Loucy (cell line): ENCODE results near the gene UBL3.

Experiments
- H2AFZ ChIP-seq: fragments of 200-600 bp; sonication (generic); 2 replicates; pipeline ENCODE4 v1.6.0; 2016; ENCODE audit warnings: antibody characterized with exemption, mild to moderate bottlenecking, low read length, moderate library complexity
- H3F3A ChIP-seq: fragments of 200-600 bp; 2 replicates; pipeline ENCODE4 v1.6.0; 2016; ENCODE audit warnings: antibody characterized with exemption, low read depth, mild to moderate bottlenecking
- H3K27me3 ChIP-seq: fragments of 200-600 bp; sonication (generic); 2 replicates; pipeline ENCODE4 v1.6.1; 2014; ENCODE audit warnings: low read length, mild to moderate bottlenecking; ENCODE audit not compliant: insufficient read depth, poor library complexity, severe bottlenecking
- H3K36me3 ChIP-seq: fragments of 200-600 bp; sonication (generic); 2 replicates; pipeline ENCODE4 v1.6.1; 2016; ENCODE audit warnings: low read length; ENCODE audit not compliant: insufficient read depth
- H3K4me1 ChIP-seq: fragments of 200-600 bp; sonication (generic); 2 replicates; pipeline ENCODE4 v1.5.1; 2014; ENCODE audit warnings: low read length, mild to moderate bottlenecking; ENCODE audit not compliant: insufficient read depth, poor library complexity, severe bottlenecking
- H3K4me2 ChIP-seq: fragments of 200-600 bp; sonication (generic); 2 replicates; pipeline ENCODE4 v1.6.0; 2014; ENCODE audit warnings: antibody characterized with exemption, low read length, low read depth, mild to moderate bottlenecking; ENCODE audit not compliant: poor library complexity, severe bottlenecking
- H3K4me3 ChIP-seq: fragments of 200-600 bp; sonication (generic); 2 replicates; pipeline ENCODE4 v1.5.1; 2014; ENCODE audit warnings: low read length, mild to moderate bottlenecking, mixed read lengths; ENCODE audit not compliant: poor library complexity, severe bottlenecking
- H3K79me2 ChIP-seq: fragments of 200-600 bp; sonication (generic); 2 replicates; pipeline ENCODE4 v1.6.1; 2014; ENCODE audit warnings: low read length; ENCODE audit not compliant: insufficient read depth
- H3K9ac ChIP-seq: fragments of 200-600 bp; sonication (generic); 2 replicates; pipeline ENCODE4 v1.6.0; 2014; ENCODE audit warnings: mild to moderate bottlenecking, low read depth, low read length, moderate library complexity; ENCODE audit not compliant: poor library complexity, severe bottlenecking
- H3K9me2 ChIP-seq: fragments of 200-600 bp; sonication (generic); replicated peaks from 2 replicates; pipeline ENCODE4 v1.6.1; 2016; ENCODE audit warnings: low read depth, low read length, mixed read lengths
- H3K9me3 ChIP-seq: fragments of 200-600 bp; sonication (generic); 2 replicates; pipeline ENCODE4 v1.6.1; 2014; ENCODE audit warnings: mild to moderate bottlenecking, antibody characterized with exemption, low read length, low read depth; ENCODE audit not compliant: insufficient read depth
- H4K20me1 ChIP-seq: fragments of 200-600 bp; sonication (generic); 2 replicates; pipeline ENCODE4 v1.6.0; 2014; ENCODE audit warnings: antibody characterized with exemption, low read length, mild to moderate bottlenecking; ENCODE audit not compliant: insufficient read depth, poor library complexity, severe bottlenecking
- CTCF ChIP-seq: fragments of 200-600 bp; sonication (generic); conservative IDR thresholded peaks from 2 replicates; pipeline ENCODE4 v1.5.1; 2014; ENCODE audit warnings: mild to moderate bottlenecking, antibody characterized with exemption, low read length
- EZH2phosphoT487 ChIP-seq: fragments of 200-600 bp; IDR thresholded peaks from 2 replicates; pipeline ENCODE4 v1.6.1; 2018; ENCODE audit warnings: antibody characterized with exemption, mild to moderate bottlenecking, moderate library complexity, borderline replicate concordance

UBL3 gene

GRCh38 chr13:29760544-29760943, 89.9 kb downstream of the UBL3 start:
- Histone ChIP-seq H2AFZ (no peak overlapping the region), H3K4me3 (no peak overlapping the region), H3K4me2 (no peak overlapping the region), H3K36me3 (no peaks in the 10 kb centered on the region), H3K9me2 (no peaks in the 10 kb centered on the region), H3K27me3 (no peaks in the 10 kb centered on the region), H3K79me2 (no peaks in the 10 kb centered on the region), H3K4me1 (peaks cover 35% of the 10 kb centered on the region), H3K9ac (no peak overlapping the region), H3K9me3 (no peaks in the 10 kb centered on the region), H4K20me1 (no peaks in the 10 kb centered on the region), H3F3A (peaks cover 4% of the 10 kb centered on the region)
- TF ChIP-seq EZH2phosphoT487 (no peak), CTCF (no peak)

- H2AFZ ChIP-seq = peak overlapping the region; percentile 52
- peak overlapping the region; percentile 47 for H3K9ac ChIP-seq
- H3K4me1 ChIP-seq = peaks cover 34% of the 10 kb centered on the region
- H3K9me2 ChIP-seq = no peaks in the 10 kb centered on the region
- peak overlapping the region; percentile 70 for H3K4me3 ChIP-seq
- H3K79me2 ChIP-seq = no peaks in the 10 kb centered on the region
- H4K20me1 ChIP-seq = no peaks in the 10 kb centered on the region
- H3K36me3 ChIP-seq = no peaks in the 10 kb centered on the region
- TF ChIP-seq EZH2phosphoT487 (no peak), CTCF (no peak)
- peaks cover 4% of the 10 kb centered on the region for H3F3A ChIP-seq
- H3K9me3 ChIP-seq = no peaks in the 10 kb centered on the region
- H3K27me3 ChIP-seq = no peaks in the 10 kb centered on the region
- peak overlapping the region; percentile 90 for H3K4me2 ChIP-seq
These were observed 91.8 kb downstream of the UBL3 start for GRCh38 chr13:29758531-29759114.

GRCh38 chr13:29756506-29756905, 93.9 kb downstream of the UBL3 start:
- TF ChIP-seq EZH2phosphoT487 (no peak), CTCF (no peak)
- no peaks in the 10 kb centered on the region for H3K36me3 ChIP-seq
- H3K4me1 ChIP-seq = peaks cover 20% of the 10 kb centered on the region

More at GRCh38 chr13:29756506-29756905, 93.9 kb downstream of the UBL3 start:
- no peak overlapping the region for H3K4me2 ChIP-seq
- no peaks in the 10 kb centered on the region for H3K9me3 ChIP-seq
- no peaks in the 10 kb centered on the region for H3K79me2 ChIP-seq
- no peaks in the 10 kb centered on the region for H4K20me1 ChIP-seq
- H2AFZ ChIP-seq = no peak overlapping the region
- no peaks in the 10 kb centered on the region for H3K27me3 ChIP-seq
- no peak overlapping the region for H3K4me3 ChIP-seq
- H3F3A ChIP-seq = peaks cover 4% of the 10 kb centered on the region; the same call in 1 of the 2 replicates
- no peaks in the 10 kb centered on the region for H3K9me2 ChIP-seq
- no peak overlapping the region for H3K9ac ChIP-seq
